CD4-positive, alpha-beta memory T cell (primary cell): ENCODE measurements around the gene ORC5. TPM values are rescaled to one million over a fixed set of nuclear protein-coding genes. Genes with fewer than 3 reads are reported as not detected.

Experiments used
- CTCF ChIA-PET: fragments of 350-600 bp; sonication (Branson Sonifier 250); formaldehyde crosslinking; loops from one replicate; lab custom pipeline; 2021; ENCODE audit warnings: inconsistent platforms; ENCODE audit not compliant: partially characterized antibody; lab: Charles Lee
- POLR2A ChIA-PET: fragments of 350-600 bp; sonication (Branson Sonifier 250); formaldehyde crosslinking; loops from one replicate; lab custom pipeline; 2021; ENCODE audit not compliant: partially characterized antibody; lab: Charles Lee
- DNase-seq, 5 donors: peaks; one replicate each; pipeline versions ENCODE4 v3.0.0 to v3.0.0-alpha.2; 2020 to 2022; ENCODE audit warnings: mixed read lengths in 1 of 5
- H3K27ac ChIP-seq: one replicate; pipeline ENCODE4 v1.7.0; 2013; ENCODE audit warnings: low read depth, low read length
- H3K27me3 ChIP-seq: 2 replicates; pipeline ENCODE4 v1.7.0; 2013; ENCODE audit warnings: mild to moderate bottlenecking, low read length, moderate library complexity; ENCODE audit not compliant: insufficient read depth
- H3K36me3 ChIP-seq: 2 replicates; pipeline ENCODE4 v1.7.0; 2013; ENCODE audit warnings: mild to moderate bottlenecking, low read length, moderate library complexity; ENCODE audit not compliant: insufficient read depth
- H3K4me1 ChIP-seq: 2 replicates; pipeline ENCODE4 v1.7.0; 2013; ENCODE audit warnings: mild to moderate bottlenecking, low read length, moderate library complexity; ENCODE audit not compliant: insufficient read depth
- H3K4me3 ChIP-seq, 2 donors: one replicate each; pipeline ENCODE4 v1.7.0; 2013; ENCODE audit warnings: low read length in 2 of 2, mild to moderate bottlenecking in 1 of 2
- H3K9me3 ChIP-seq, 2 donors: one replicate each; pipeline ENCODE4 v1.7.0; 2013; ENCODE audit warnings: low read length in 2 of 2, control low read depth in 1 of 2; ENCODE audit not compliant: control insufficient read depth in 1 of 2
- H3K27ac Mint-ChIP-seq, 7 donors: one replicate each; pipeline ENCODE4 v1.8.0; 2020 to 2021; ENCODE audit warnings: mixed read lengths in 7 of 7, mild to moderate bottlenecking in 6 of 7, inconsistent platforms in 3 of 7, moderate library complexity in 3 of 7
- H3K27me3 Mint-ChIP-seq, 2 donors: one replicate each; pipeline ENCODE4 v1.8.0; 2020 to 2021; ENCODE audit warnings: mixed read lengths in 2 of 2
- H3K36me3 Mint-ChIP-seq, 2 donors: one replicate each; pipeline ENCODE4 v1.8.0; 2020 to 2021; ENCODE audit warnings: mixed read lengths in 2 of 2, inconsistent platforms in 1 of 2, mild to moderate bottlenecking in 1 of 2
- H3K4me1 Mint-ChIP-seq, 4 donors: one replicate each; pipeline ENCODE4 v1.8.0; 2020 to 2021; ENCODE audit warnings: mixed read lengths in 4 of 4, mild to moderate bottlenecking in 1 of 4
- H3K4me3 Mint-ChIP-seq, 8 donors: one replicate each; pipeline ENCODE4 v1.8.0; 2020 to 2021; ENCODE audit warnings: mixed read lengths in 8 of 8, mild to moderate bottlenecking in 7 of 8, moderate library complexity in 6 of 8, inconsistent platforms in 3 of 8
- H3K9me3 Mint-ChIP-seq, 8 donors: one replicate each; pipeline ENCODE4 v1.8.0; 2020 to 2021; ENCODE audit warnings: mixed read lengths in 8 of 8, mild to moderate bottlenecking in 5 of 8, inconsistent platforms in 3 of 8, moderate library complexity in 1 of 8
- intact Hi-C: fragments of 100-400 bp; cut with micrococcal nuclease; formaldehyde crosslinking; loops from one replicate; pipeline ENCODE4 v1.15.1; 2023
- polyA plus RNA-seq, 2 donors: library from polyadenylated mRNA; unstranded; fragments of 300-500 nt; fragmentation: Illumina TruSeq; gene quantifications; one replicate each; pipeline ENCODE4 v1.2.3, GENCODE V29; 2021
- total RNA-seq, 2 experiments: library from RNA; stranded (reverse); gene quantifications; one replicate each; pipeline ENCODE4 v1.2.3, GENCODE V29; 2021

Gene ORC5
- total and polyA plus RNA-seq, 4 experiments from 2014 or later, result 19.0 to 31.2 (median 27.4) TPM

DNA sequence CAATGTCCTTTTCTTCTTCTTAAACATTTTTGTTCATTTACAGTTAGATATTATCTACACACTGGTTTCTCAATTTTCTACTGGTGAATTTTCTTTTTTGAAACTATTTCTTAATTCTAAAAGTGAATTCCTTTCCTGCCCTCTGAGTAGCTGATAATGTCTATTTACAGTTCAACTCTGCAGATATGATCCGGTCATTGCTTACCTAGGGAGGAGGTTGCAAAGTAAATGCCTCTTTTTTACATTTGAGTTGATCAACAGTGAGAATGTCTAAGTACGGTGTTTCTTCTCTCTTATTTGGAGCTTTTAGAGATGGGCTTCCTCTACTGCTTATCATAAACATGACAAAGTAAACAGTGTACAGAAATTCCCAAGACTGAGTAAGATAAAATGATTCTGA is 20.6 kb upstream of the ORC5 start:
- H3K4me1 ChIP-seq, result no peaks in the 10 kb centered on the region
- Mint-ChIP-seq H3K4me1 (peaks cover 0 to 5% (median 4%) of the 10 kb centered on the region in 4 donors), H3K36me3 (no peaks in the 10 kb centered on the region)

DNA sequence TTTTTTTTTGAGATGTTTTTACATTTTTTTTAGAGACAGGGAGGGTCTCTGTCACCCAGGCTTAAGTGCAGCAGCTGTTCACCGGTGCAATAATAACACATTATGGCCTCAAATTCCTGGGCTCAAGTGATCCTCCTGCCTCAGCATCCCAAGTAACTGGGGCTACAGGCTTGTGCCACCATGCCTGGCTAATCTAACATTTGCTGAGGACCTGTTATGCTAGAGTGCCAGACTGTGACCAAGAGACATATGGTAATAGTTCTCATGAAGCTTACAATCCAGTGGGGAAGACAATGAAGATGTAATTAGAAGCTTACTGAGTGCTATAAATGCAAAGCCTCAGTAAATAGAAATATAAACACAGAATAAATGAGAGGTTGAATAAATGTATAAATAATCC is 17.6 kb upstream of the ORC5 start:
- H3K4me1 Mint-ChIP-seq, result no peaks in the 10 kb centered on the region
- H3K9me3 Mint-ChIP-seq, result peaks cover 0 to 18% (median 14%) of the 10 kb centered on the region in 8 donors
- Histone ChIP-seq H3K4me1 (no peaks in the 10 kb centered on the region), H3K9me3 (no peaks in the 10 kb centered on the region), H3K36me3 (no peaks in the 10 kb centered on the region), H3K27ac (no peak overlapping the region), H3K4me3 (no peak overlapping the region), H3K27me3 (no peaks in the 10 kb centered on the region)
- no peak for DNase-seq
- H3K27me3 Mint-ChIP-seq, result peaks cover 10 to 15% of the 10 kb centered on the region in 2 donors
- ChIA-PET CTCF (interaction anchor here (2.0 kb wide), 1 partner anchor 623 kb away, joined by 6 read pairs; no protein-coding TSS in a partner anchor), POLR2A (no interaction called here)
- no peaks in the 10 kb centered on the region for H3K36me3 Mint-ChIP-seq
- no peak overlapping the region for H3K27ac Mint-ChIP-seq
- no peak overlapping the region for H3K4me3 Mint-ChIP-seq
- intact Hi-C loops, result no loop called here

More for the DNA sequence above, 20.6 kb upstream of the ORC5 start:
- H3K9me3 ChIP-seq, result no peaks in the 10 kb centered on the region
- CTCF ChIA-PET, result no interaction called here
- no peaks in the 10 kb centered on the region for H3K36me3 ChIP-seq
- Mint-ChIP-seq H3K27ac (no peak overlapping the region), H3K27me3 (peaks cover 12 to 19% of the 10 kb centered on the region in 2 donors), H3K4me3 (no peak overlapping the region), H3K9me3 (peaks cover 0 to 5% (median 1%) of the 10 kb centered on the region in 8 donors)
- POLR2A ChIA-PET, result no interaction called here
- no peaks in the 10 kb centered on the region for H3K27me3 ChIP-seq
- no peak for DNase-seq
- no peak overlapping the region for H3K27ac ChIP-seq
- intact Hi-C loops, result no loop called here
- no peak overlapping the region for H3K4me3 ChIP-seq

DNA sequence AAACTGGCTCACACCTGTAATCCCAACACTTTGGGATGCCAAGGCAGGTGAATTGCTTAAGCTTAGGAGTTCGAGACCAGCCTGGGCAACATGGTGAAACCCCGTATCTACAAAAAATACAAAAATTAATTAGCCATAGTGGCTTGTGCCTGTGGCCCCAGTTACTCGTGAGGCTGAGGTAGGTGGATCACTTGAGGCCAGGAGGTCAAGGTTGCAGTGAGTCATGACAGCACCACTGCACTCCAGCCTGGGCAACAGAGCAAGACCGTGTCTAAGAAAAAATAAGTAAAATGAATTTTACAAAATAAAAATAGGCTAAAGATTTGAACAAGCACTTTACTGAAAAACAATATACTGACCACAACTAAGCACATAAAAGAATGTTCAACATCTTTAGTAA is 9.8 kb upstream of the ORC5 start:
- Histone ChIP-seq H3K4me1 (no peaks in the 10 kb centered on the region), H3K9me3 (no peaks in the 10 kb centered on the region), H3K36me3 (no peaks in the 10 kb centered on the region), H3K27ac (no peak overlapping the region), H3K27me3 (no peaks in the 10 kb centered on the region), H3K4me3 (no peak overlapping the region)
- H3K36me3 Mint-ChIP-seq, result peaks cover 0 to 5% of the 10 kb centered on the region in 2 donors
- no peak overlapping the region for H3K4me3 Mint-ChIP-seq
- peaks cover 0 to 20% (median 14%) of the 10 kb centered on the region in 8 donors for H3K9me3 Mint-ChIP-seq
- no peaks in the 10 kb centered on the region for H3K4me1 Mint-ChIP-seq
- DNase-seq, result no peak
- ChIA-PET CTCF (interaction anchor here (0.5 kb wide), 1 partner anchor 14 kb away, joined by 3 read pairs; no protein-coding TSS in a partner anchor), POLR2A (no interaction called here)
- intact Hi-C loops, result no loop called here
- H3K27ac Mint-ChIP-seq, result no peak overlapping the region
- peaks cover 8 to 10% of the 10 kb centered on the region in 2 donors for H3K27me3 Mint-ChIP-seq

DNA sequence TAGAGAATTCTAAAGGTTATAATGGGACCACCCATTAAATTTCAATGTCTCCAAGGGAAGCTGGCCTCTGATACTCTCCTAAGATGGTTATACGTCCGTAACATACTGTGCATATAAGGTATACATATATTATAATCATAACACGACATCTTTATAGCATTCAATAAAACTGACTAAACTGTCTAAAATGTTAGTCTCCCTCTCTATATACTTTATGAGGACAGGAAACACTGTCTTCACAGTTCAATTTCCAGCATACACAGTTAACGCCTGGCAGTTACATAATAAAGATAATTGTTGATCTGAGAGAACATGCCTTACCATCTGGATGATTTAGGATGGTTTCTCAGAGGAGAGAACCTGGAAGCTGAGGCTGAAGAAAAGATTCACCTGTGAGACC is 1.2 kb upstream of the ORC5 start:
- Mint-ChIP-seq H3K4me1 (peaks cover 20 to 30% (median 26%) of the 10 kb centered on the region in 4 donors), H3K36me3 (peaks cover 0 to 12% of the 10 kb centered on the region in 2 donors), H3K9me3 (peaks cover 0 to 7% (median 1%) of the 10 kb centered on the region in 8 donors), H3K27ac (peak overlapping the region in 2 of 7 donors; percentile 32 to 86), H3K4me3 (peak overlapping the region in 4 of 8 donors; percentile 5 to 98 (median 94)), H3K27me3 (peaks cover 6 to 21% of the 10 kb centered on the region in 2 donors)
- DNase-seq, result no peak
- CTCF ChIA-PET, result no interaction called here
- no peak overlapping the region for H3K27ac ChIP-seq
- H3K36me3 ChIP-seq, result no peaks in the 10 kb centered on the region
- no peaks in the 10 kb centered on the region for H3K27me3 ChIP-seq
- intact Hi-C loops, result loop anchor here (10.0 kb wide), 1 partner anchor 1064 kb away; the partner anchor contains the start of gene NAPEPLD
- H3K9me3 ChIP-seq, result no peaks in the 10 kb centered on the region
- H3K4me1 ChIP-seq, result peaks cover 28% of the 10 kb centered on the region
- no peak overlapping the region for H3K4me3 ChIP-seq
- POLR2A ChIA-PET, result interaction anchor here (0.6 kb wide), 1 partner anchor 60 kb away, joined by 3 read pairs; no protein-coding TSS in a partner anchor

DNA sequence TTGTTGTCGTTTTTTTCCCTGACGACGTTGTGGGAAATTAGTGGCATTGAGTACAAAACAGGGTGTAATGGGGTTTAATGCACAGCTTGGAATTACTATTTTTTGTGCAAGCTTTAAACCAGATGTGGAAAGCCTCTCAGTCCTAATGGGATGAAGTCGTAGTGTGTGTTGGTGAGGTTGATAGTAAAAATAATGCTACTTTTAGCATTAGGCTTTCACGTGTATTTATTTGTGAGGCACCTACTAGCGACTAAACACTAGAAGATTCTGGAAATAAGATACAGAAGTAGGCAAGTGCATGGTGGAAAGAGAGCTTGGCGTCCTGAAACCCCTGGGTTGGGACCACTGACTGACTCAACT is 588 bp upstream of the ORC5 start:
- intact Hi-C loops, result loop anchor here (1.0 to 10.0 kb wide), 2 partner anchors 928 to 1064 kb away; partner anchors contain the start of gene NAPEPLD
- peak overlapping the region; percentile 92 to 98 (median 96) for H3K4me3 Mint-ChIP-seq

DNA sequence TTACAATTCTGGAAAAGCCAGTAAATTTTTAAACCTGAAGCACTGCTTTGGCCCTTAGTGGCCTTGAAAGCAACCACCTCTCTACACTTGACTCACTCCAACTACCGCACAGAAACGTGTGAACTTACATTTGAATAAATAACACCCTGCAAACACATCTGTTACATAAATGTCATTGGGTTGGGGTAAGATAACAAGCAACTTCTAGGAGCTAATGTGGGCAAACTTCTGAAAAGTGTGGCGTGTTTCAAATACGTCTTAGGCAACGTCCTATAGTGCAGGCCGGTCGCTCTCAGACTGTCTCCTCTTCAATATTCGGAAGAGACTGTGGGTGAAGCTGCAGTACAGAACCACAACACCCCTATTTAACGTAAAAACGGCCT is 474 bp downstream of the ORC5 start:
- Histone ChIP-seq H3K9me3 (no peaks in the 10 kb centered on the region), H3K4me3 (peak overlapping the region; percentile 63 to 74), H3K27me3 (no peaks in the 10 kb centered on the region), H3K36me3 (peaks cover 10% of the 10 kb centered on the region), H3K27ac (peak overlapping the region; percentile 69), H3K4me1 (peaks cover 28% of the 10 kb centered on the region)
- Mint-ChIP-seq H3K4me3 (peak overlapping the region; percentile 92 to 98 (median 96)), H3K4me1 (peaks cover 28 to 41% (median 35%) of the 10 kb centered on the region in 4 donors), H3K27ac (peak overlapping the region; percentile 86 to 98 (median 97)), H3K9me3 (peaks cover 0 to 7% (median 0%) of the 10 kb centered on the region in 8 donors), H3K27me3 (peaks cover 1 to 17% of the 10 kb centered on the region in 2 donors), H3K36me3 (peaks cover 16 to 27% of the 10 kb centered on the region in 2 donors)
- peak in 3 of 5 donors; percentile 25 to 47 (median 32) for DNase-seq
- intact Hi-C loops, result loop anchor here (10.0 kb wide), 1 partner anchor 1063 kb away; the partner anchor contains the start of gene NAPEPLD
- CTCF ChIA-PET, result no interaction called here
- POLR2A ChIA-PET, result no interaction called here

More for the DNA sequence above, 588 bp upstream of the ORC5 start:
- Histone ChIP-seq H3K36me3 (no peaks in the 10 kb centered on the region), H3K27ac (peak overlapping the region; percentile 69), H3K4me3 (peak overlapping the region; percentile 63 to 74), H3K9me3 (no peaks in the 10 kb centered on the region), H3K4me1 (peaks cover 28% of the 10 kb centered on the region), H3K27me3 (no peaks in the 10 kb centered on the region)
- DNase-seq, result no peak
- ChIA-PET POLR2A (interaction anchor here (0.6 to 0.7 kb wide), 2 partner anchors 23 to 60 kb away, joined by 3 read pairs; no protein-coding TSS in a partner anchor), CTCF (no interaction called here)
- Mint-ChIP-seq H3K4me1 (peaks cover 24 to 36% (median 31%) of the 10 kb centered on the region in 4 donors), H3K9me3 (peaks cover 0 to 7% (median 0%) of the 10 kb centered on the region in 8 donors), H3K27me3 (peaks cover 6 to 18% of the 10 kb centered on the region in 2 donors), H3K36me3 (peaks cover 5 to 17% of the 10 kb centered on the region in 2 donors), H3K27ac (peak overlapping the region; percentile 86 to 98 (median 97))

DNA sequence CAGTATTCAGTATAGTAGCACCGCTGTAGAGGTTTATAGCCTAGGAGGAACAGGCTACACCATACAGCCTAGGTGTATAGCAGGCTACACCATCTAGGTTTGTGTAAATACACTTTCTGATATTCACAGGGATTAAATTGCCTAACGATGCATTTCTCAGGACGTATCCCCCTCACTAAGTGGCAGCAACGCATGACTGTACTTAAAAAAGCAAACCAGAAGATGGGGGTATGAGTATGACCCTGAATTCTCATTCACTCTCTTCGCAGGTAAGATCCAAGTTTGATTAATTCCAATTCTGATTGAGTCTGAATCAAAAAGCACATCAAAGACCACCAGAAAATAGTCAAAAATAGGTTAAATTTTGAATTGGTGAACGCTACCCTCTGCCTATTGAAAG is 972 bp downstream of the ORC5 start:
- peaks cover 15% of the 10 kb centered on the region for H3K36me3 ChIP-seq
- Mint-ChIP-seq H3K36me3 (peaks cover 21 to 32% of the 10 kb centered on the region in 2 donors), H3K4me3 (peak overlapping the region; percentile 92 to 98 (median 96)), H3K27me3 (peaks cover under 1 to 14% of the 10 kb centered on the region in 2 donors), H3K27ac (peak overlapping the region; percentile 86 to 98 (median 97)), H3K4me1 (peaks cover 29 to 41% (median 35%) of the 10 kb centered on the region in 4 donors), H3K9me3 (peaks cover 0 to 7% (median 0%) of the 10 kb centered on the region in 8 donors)
- CTCF ChIA-PET, result no interaction called here
- intact Hi-C loops, result loop anchor here (10.0 kb wide), 1 partner anchor 1062 kb away; the partner anchor contains the start of gene NAPEPLD
- no peaks in the 10 kb centered on the region for H3K27me3 ChIP-seq
- DNase-seq, result no peak
- H3K4me1 ChIP-seq, result peaks cover 28% of the 10 kb centered on the region
- no peaks in the 10 kb centered on the region for H3K9me3 ChIP-seq
- POLR2A ChIA-PET, result no interaction called here
- peak overlapping the region; percentile 69 for H3K27ac ChIP-seq
- peak overlapping the region; percentile 63 to 74 for H3K4me3 ChIP-seq
